ENCODE data around the gene TMEM161A.
"Not testable (repeated sequence)": the region's sequence is repeated elsewhere in the genome, so short reads cannot be mapped to it uniquely, and the experiment has no call there.

Gene TMEM161A

DNA sequence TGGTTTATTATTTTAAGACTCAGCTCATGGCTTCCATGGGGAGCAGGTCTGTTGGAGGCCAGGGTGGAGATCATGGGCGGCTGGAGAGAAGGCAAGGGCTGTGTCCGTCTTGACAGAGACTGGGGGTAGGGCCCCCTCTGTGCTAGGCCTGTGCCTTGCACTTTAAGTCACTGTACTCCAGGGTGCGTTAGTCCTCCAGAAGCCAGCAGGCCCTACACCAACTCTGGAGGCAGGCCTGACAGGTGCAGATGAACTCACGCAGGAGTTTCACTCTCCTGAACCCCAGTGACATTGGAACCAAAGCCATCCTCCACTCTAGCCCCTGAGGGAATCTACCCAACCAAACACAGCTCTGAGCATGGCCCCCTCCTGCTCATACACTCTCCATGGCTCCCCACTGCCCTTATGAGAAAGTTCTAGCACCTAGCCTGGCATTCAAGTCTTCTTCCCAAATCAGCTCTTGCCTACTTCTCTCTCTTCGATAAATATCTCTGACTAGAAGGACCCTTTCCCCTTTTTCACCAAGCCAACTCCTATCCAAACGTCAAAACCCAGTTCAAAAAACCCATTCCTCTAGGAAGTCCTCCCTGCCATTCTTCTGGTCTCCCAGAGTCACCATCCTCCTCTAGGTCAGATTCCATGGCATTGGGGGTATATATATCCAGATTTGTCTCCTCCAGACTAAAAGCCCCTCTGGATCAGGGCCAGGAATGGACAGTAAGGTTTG is 16.7 kb upstream of the TMEM161A start:
- no peak for DNase-seq

DNA sequence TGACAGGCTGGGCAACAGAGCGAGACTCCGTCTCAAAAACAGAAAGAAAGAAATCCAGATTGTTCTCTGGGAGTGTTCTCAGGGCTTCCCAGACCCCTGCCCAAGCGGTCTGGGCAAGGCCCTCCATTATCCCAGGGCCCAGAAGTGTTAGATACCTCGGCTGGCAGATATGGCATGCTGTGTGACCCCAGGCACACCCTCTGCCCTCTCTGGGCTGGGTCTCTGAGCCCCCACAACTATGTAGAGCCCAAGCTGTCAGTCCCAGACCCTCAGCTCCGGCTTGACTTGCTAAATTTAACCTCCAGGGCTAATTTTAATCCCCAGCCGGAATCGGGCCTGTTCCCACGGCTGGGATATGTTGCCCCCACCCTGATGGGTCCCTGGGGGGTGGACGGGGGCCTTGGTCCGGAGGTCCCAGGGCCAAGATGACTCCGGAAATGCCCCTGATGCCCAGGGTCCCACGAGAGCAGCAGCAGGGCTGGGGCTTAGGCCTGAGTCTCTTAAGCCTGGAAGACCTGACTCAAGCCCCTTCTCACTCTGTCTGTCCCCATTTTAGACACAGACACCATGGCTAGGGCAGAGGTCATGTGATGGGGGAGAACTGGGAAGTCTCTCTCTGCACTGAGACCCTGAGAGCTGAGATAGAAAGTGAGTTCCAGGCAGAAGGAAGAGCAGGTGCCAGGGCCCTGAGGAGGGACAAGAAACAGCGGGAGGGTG is 14.5 kb upstream of the TMEM161A start:
- DNase-seq: no peak

DNA sequence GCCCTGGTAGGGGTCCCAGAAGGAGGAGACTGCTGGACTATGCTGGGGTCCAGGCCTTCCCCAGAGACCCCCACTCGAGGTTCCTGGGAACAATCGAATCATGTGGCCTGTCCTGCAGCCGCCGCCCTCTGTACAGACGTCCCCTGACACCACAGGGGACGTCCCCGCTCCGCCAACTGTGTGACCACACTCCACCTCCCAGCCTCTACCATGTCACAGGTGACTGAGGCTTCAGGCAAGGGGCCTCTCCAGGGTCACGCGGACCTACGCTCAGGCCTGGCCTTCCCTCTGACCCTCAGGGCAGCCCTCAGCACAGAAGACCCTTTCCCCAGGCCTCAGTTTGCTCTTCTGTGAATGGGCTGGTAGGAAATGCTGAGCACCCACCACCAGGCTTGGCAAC is 13.1 kb upstream of the TMEM161A start:
- no peak for DNase-seq

DNA sequence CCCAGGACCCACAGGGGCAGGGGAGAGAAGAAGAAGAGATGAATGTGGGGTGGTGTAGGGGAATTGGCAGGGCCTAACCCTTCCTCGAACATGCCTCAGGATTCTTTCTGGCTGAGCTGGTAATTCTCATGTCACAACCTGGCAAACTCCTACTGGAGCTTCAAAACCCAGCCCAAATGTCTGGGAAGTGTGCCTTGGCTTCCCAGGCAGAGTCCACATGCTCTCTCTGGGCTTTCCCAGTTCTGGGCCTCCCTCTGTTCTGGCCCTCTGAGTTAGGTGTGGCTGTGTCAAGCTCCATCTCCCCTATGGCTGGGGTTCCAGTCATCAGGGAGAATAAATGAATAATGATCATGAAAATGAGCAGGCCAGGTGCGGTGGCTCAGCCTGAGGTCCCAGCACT is 11.2 kb upstream of the TMEM161A start:
- no peak for DNase-seq

DNA sequence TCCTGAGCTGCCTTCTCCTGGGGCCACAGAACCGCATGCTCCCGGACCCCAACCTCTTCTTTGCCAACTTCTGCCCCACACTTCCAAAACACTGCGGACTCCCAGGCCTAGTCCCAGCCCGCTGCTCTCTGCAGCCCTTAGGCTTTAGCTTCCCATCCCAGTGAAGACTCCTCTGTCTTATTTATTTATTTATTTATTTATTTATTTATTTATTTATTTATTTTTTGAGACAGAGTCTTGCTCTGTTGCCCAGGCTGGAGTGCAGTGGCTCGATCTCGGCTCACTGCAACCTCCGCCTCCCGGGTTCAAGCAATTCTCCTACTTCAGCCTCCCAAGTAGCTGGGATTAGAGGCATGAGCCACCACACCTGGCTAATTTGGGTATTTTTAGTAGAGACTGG is 10.2 kb upstream of the TMEM161A start:
- not testable (repeated sequence) for DNase-seq

DNA sequence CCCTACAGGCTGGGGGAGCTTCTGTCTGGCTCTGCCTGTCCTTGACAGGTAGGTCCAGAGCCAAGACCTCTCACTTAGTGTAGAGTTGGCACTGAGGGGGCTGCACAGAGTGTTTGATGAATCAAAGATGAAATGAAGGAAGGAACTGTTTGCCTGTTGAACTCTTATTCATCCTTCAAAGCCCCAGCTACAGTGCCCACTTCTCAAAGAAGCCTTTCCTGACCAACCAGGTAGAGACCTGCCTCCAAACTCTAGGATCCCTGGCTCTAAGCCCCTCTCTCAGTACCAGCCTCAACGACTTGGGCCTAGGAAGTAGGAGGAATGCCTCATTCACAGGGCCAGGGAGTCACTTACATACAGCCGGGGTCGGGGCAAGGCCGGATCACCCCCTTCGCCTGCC is 9.1 kb upstream of the TMEM161A start:
- no peak for DNase-seq

DNA sequence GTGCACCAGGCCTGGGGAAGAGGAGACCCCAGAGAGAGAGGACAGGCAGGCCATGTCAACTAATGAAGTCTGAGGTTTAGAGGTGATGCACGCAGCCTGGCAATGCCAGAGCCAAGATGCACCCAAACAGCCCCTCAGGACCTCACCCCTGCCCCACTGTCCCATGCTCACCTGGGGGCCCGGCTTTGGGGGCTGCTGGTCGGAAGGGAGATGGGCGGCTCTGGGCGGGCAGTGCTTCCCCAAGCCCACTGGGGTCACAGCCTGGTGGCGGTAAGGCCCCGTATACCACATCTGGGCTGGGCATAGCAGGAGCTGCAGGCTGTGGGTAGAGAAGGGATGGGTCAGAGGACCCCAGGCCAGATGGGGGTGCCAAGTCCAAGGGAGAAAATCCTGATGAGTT is 8.6 kb upstream of the TMEM161A start:
- DNase-seq: no peak

DNA sequence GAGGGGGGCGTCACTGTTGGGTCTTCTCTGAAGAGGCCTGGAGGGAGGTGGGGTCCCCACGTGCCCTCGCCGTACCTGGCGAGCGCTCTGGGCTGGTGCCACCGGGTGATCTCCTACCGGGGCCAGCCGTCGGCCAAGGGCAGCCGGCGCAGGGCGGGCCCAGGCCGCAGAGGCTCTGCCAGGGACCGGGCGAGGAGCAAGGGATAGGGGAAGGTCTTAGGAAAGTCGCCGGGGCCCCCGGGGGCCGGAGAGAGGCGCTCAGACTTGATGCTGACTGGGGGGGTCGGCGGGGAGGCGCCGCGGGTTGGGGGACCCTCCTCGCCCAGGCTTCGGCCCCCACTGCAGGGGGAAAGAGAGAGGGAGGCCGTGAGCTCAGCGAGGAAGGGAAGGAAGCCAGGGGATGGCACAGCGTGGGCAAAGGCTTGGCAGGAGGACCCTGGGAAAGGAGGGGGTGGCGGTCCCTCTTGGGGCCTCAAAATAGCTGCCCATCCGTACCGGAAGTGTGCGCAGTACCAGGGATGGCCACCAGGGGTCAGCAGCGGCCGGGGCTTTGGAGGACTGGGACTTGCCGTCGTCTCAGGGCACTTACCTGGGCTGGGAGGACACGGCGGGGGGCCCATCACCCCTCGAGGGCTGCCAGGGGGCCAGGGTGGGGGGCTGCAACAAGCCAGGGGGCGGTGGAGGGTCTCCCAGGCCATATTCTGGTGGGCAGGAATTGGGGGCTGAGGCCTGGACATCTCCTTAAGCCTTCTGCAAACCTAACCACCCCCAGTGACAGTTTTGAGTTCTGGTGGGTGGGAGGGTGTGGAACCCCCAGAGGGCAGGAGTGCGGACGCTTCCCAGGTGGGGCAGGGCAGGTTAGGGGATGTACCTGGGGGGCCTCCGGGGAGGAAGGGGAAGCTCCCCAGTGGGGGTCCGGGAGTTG is 7.7 kb upstream of the TMEM161A start:
- DNase-seq: peak; percentile 82 to 85

DNA sequence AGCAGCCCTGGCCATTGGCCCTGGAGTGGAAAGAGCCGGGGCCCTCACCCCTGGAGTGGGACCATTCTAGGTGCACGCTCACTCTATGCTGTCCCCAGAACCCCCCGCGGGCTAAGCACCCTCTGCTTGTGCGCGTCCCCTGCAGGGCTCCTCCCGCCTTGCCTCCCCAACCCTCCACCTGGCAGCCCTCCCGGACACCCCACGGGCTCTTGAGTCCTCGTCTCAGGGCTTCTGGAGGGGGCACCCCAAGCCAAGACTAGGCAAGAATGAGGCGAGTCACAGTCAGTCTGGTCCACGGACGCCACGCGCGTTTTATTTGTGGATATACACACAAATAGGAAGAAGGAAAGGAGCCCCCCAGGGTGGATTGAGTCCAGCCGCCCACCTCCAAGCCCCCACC is 7.0 kb upstream of the TMEM161A start:
- no peak for DNase-seq

DNA sequence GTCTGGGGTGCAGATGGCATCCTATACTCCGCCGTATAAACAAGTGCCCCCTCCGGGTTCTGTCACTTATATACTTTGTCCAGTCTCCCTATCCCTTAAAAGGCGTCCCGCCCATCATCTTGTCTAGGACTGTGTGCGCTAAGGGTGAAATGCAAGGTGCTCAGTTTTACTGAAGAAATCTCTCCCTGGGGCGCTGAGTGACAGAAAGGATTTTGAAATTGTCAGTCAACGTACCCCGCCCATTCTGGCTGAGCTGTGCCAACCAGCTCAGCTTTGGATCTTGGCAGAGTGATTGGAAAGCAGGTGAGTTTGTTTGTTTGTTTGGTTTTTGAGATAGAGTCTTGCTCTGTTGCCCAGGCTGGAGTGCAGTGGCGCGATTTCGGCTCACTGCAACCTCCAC is 4.1 kb upstream of the TMEM161A start:
- DNase-seq: no peak

DNA sequence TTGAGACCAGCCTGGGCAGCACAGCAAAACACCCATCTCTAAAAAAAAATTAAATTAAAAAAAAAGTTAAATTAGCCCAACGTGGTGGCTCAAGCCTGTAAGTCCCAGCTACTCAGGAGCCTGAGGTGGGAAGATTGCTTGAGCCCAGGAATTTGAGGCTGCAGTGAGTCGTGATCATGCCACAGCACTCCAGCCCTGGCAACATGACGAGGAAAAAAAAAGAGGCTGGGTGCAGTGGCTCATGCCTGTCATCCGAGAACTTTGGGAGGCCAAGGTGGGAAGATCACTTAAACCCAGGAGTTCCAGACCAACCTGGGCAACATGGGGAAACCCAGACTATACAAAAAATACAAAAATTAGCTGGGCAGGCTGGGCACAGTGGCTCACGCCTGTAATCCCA is 2.2 kb upstream of the TMEM161A start:
- no peak for DNase-seq

DNA sequence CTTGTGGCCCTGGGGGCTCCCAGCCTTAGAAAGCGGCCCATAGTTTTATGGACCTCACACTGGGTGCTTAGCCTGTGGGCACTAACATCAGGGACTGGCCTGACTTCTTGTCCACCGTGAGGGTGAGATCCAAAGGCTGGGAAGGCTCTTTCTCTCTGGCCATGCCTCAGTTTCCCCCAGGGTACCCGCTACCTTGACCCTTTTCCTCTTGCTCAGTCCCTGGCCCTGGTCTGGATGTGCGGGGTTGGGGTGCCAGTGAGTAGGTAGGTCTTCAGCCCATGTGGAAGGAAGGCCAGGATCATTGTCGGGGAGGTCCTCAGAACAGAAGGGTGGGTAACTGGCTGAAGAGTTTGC is 1.6 kb upstream of the TMEM161A start:
- DNase-seq: no peak

DNA sequence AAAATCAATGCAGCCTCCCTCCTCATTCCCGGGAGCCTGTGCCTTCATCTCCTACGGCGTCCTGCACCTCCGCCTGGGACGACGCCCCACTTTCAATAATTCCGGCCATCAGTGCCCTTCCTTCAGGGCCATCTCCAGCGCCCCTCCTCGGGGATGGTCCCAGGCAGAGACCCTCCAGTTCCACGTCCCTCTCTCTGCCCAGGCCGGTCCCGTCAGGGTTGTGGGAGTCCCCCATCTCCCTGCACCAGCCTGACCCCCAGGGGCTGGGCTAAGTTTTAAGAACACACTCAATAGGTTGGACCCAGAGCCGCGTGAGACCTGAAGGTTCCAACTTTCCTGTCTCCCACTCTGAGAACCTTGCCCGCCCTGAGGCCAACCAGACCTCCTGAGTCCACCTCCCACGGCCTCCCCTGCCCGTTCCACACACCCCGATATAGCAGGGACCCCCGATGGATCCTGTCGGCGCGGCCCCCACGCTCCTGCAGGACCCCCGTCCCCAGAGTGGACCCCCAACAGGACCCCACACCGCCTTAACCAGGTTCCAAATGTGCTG is 646 bp downstream of the TMEM161A start:
- no peak for DNase-seq

DNA sequence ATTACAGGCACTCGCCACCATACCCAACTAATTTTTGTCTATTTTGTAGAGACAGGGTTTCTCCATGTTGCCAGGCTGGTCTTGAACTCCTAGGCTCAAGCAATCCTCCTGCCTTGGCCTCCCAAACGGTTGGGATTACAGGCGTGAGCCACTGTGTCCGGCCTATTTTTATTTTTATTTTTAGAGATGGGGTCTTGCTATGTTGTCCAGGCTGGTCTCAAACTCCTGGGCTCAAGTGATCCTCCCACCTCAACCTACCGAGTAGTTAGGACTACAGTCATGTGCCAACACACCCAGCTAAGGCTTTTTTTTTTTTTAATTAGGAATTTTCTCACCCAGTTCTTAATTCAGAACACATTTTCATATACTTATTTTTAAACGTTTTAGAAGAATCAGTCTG is 2.6 kb downstream of the TMEM161A start:
- not testable (repeated sequence) for DNase-seq

DNA sequence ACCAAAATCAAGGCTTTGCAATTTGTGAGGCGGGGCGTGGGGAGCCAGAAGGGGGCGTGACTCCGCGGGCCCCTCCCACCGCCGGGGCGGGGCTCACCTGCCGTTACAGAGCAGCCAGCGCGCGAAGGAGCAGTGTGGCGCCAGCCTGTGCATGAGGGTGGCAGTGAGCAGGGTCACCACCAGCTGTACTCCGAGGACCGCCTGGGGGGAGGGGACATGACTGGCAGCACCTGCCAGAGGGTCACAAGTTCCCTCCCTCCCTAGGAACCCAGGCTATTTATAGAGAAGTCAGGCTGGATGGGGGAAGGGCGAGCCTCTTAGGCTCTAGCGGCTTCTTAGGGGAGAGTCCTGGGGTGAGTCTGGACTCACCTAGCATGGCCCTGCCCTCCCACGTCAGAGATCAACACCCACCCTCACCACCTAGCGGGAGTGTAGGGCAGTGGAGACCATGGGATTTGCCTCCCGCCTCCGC is 3.6 kb downstream of the TMEM161A start:
- peak; percentile 32 to 51 for DNase-seq

DNA sequence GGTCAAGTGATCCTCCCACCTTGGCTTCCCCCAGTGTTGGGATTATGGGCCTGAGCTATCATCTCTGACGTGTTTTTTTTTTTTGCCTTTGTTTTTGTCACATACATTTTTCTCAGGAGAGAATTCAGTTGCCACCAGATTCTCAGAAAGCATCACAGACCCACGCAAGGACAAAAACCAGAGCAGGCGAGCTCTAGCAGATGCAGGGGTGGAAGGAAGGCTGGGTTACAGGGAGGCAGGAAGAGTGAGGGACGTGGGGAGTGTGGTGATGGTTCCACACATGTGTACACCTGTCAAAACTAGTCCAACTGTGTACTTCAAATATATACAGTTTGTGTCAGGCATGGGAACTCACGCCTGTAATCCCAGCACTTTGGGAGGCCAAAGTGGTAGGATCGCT is 4.3 kb downstream of the TMEM161A start:
- DNase-seq: no peak

DNA sequence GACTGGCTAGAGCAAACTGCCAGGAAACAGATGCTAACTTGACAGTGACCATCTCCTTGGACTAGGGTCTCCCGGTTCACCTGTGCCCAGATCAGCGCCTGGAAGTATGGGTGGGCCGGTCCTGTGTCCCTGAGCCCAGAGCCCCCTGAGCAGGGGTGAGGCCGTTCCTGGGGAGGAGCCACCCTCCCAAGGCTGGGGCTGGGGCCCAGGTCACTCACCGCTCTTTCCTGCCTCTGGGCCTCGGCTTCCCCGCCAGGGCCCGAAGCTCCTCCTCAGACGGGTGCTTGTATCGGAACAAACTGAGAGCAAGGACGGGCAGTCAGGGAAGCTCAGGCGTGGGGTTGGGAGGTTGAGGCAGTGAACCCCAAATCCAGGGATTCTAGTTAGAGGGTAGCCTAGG is 5.4 kb downstream of the TMEM161A start:
- DNase-seq: no peak

DNA sequence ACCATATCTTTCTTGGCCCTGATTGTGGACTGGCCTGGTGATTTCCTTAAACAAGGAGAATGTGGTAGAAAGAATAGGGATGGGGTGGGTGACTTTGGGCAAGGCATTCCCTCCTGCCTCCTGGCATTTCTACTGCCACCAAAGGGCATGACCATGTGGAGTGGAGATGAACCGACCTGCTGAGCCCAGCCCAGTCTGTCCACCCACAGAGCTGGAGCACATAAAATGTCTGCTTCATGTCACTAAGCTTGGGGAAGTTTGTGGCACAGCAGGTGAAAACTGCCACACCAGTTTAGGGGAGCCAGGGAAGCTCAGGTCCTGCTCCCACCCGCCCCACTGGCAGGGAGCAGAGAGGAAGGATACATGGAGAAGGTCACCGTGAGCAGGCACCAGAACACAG is 6.3 kb downstream of the TMEM161A start:
- DNase-seq: no peak

DNA sequence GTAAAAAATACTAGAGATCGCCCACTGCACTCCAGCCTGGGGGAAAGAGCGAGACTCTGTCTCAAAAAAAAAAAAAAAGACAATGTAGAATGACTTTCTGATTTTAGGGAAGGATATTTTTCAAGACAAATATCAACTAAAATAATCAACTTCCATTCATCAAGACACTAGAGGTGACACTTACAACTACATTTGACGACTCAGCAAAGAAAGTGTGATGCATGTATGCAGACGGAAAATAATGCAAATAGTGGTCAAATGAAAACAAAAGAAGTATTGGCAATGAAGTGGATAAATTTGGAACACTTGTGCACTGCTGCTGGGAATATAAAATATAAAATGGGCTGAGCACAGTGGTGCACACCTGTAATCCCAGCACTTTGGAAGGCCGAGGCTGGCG is 12.2 kb downstream of the TMEM161A start:
- DNase-seq: no peak

DNA sequence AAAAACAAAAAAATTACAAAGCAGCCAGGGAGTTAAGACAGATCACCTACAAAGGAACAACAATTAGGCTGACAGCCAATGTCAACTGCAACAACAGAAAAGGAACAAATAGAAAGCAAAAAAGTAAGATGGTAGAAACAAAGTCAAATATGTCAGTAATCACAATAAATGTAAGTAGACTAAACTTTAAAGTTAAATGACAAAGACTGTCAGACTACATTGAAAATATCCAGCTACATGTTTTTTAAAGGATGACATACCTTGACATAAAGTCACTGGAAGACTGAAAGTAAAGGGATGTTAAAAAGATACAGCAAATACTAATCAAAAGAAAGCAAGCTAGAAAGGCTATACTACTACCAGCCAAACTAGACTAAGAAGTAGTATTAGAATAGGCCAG is 14.9 kb downstream of the TMEM161A start:
- DNase-seq: no peak

DNA sequence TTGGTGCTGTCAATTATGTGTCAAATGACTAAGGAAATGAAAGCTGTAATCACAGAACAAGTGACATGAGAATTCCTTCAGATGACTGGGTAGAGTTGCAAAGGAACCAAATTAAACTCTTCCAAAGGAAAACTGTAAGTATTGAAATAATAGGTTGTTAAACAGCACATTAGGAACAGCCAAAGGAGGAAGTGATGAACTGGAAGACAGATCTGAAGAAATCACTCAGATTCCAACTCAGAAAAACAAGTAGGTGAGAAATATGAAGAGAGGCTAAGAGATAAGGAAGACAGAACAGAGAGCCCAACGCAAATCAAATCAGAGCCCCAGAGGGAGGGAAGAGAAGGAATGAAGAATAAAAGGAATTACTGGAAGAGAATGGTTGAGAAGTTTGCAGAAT is 15.4 kb downstream of the TMEM161A start:
- DNase-seq: no peak

DNA sequence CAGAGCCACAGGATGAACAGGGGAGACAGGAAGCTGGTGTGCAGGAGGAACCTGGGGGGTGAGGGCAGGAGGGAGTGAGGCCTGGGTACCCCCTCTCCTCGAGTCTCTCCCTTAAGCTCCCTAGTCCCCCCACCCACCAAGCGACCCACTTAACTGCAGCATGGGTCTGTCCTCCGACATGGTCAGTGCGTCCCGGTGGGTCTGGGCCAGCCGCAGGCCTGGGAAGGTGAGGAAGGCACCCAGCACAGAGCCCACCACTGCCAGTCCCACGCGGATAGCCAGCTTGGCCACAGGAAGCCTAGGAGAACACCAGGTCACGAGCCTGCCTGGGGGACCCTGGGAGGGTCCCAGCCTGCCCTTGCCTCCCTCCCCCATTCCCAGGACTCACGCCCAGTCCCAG is 16.9 kb downstream of the TMEM161A start:
- DNase-seq: no peak
